KG1 (cell line): ENCODE measurements around the gene BNC2.
"Not testable (repeated sequence)": the region's sequence is repeated elsewhere in the genome, so short reads cannot be mapped to it uniquely, and the experiment has no call there.

Source experiments
- DNase-seq: peaks from one replicate; lab custom pipeline; 2025; lab: John Stamatoyannopoulos, UW

Gene BNC2

GRCh38 chr9:16450043-16450442, 420.4 kb downstream of the BNC2 start:
- no peak for DNase-seq

DNA sequence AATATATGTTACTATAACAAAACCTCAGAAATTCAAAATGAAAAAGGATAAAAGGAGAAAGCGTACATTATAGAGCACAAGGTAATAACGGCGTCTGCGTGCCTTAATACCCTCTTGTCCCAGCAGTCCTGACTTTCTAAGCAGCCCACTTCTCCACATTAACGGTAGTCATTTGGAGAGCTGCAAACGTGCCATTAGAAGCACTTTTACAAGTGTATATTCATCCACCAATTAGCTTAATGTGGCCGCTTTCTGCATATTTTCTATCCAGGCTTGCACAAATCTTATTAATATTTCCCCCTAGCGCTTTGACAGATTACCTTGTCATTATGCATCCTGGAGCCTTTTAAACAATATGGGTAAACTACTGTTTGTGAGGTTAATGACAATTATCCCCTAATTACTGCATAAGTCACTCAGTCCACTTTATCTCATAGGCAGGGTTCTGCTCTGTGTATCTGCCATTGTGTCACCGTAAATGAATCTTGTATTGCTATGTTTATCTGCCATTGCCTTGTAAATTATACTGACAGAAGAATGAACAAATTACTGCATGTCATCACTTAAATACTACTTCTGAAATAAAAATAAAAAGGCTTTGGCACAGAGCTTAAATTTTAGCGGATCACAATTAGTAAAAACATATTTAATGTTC, 421.3 kb downstream of the BNC2 start:
- DNase-seq: no peak

- DNase-seq: no peak
Measured at GRCh38 chr9:16447946-16448345, 422.5 kb downstream of the BNC2 start.

DNA sequence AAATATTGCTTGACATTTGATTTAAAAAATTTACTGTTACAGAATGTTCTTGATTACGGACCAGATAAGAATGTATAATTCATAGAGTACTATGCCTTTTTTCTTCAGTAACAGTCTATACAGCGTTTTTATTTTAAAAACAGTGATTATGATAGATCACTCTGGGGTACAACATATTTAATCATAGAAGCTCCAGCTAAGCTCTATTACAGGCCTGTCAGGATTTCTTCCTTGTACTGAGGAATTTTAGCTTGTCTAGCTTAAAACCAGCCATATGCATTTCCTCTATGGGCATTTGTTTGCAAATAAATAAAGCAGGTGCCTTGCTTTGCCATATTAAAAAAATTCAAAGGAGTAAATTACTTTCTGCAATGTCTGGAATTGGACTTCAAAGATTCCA, 423.8 kb downstream of the BNC2 start:
- no peak for DNase-seq

- DNase-seq: no peak
Measured at GRCh38 chr9:16445141-16445920, 425.1 kb downstream of the BNC2 start.

GRCh38 chr9:16442622-16443021, 427.8 kb downstream of the BNC2 start:
- DNase-seq: no peak

DNA sequence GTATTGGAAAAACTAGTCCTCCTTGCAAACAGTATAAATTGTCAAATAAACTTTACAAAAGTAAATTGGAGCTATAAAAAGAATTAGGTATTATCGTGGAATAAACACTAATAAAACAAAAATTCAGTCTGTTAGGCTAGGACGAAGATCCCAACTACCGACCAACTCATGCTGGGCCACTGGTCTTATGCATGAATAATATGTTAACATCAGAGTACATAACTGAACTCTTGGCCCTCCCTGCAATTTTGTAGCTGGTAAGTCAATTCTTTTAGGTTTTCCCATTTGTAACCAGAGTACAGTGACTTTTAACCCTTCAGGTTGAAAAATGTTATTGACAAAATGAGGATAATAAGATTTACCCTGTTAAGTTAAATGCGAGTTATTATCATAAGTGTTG, 428.7 kb downstream of the BNC2 start:
- no peak for DNase-seq

DNA sequence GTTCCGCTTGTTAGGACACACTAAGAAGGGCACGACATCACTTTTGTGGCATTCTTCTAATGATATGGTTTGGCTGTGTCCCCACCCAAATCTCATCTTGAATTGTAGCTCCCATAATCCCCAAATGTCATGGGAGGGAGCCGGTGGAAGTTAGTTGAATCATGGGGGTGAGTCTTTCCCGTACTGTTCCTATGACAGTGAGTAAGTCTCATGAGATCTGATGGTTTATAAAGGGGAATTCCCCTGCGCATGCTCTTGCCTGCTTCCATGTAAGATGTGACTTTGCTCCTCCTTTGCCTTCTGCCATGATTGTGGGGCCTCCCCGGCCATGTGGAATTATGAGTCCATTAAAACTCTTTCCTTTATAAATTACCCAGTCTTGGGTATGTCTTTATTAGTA, 431.6 kb downstream of the BNC2 start:
- not testable (repeated sequence) for DNase-seq

GRCh38 chr9:16436545-16436944, 433.9 kb downstream of the BNC2 start:
- DNase-seq: no peak

DNA sequence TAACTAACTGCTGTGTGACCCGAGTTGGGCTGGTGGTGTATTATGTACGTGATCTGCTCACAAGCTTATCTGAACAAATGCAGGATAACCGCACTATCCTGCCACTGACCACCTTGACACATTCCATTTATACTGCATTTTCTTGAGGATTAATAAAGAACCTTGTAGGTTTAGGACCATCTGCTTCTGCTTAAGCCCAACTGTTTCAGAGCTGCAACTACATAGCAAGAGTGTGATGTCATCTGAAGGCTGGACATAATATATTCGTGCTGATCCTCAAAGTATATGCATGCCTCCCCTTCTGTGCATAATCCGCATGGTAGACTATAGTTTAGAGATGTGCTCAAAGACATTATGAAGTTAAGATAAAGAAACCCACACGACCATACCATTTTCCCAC, 435.9 kb downstream of the BNC2 start:
- DNase-seq: no peak

DNA sequence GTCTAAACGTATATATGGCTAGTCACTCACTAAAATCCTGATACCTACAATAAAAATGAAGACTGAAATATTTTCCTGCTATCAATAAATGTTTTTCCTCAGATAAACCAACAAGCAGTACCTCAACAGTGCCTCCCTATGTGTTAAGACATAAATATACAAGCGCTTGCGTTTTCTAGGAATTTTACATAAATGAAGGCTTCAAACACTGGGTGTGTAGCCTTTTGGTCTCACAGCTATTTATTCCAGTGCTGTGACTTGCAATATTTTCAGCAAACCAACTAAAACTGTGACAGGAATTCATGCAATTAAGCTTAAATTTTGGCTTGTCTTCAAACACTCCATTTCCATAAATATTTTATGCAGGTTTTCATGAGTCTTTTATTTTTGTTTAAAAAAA, 437.0 kb downstream of the BNC2 start:
- DNase-seq: no peak

GRCh38 chr9:16431666-16432392, 438.6 kb downstream of the BNC2 start:
- DNase-seq: no peak

- DNase-seq: no peak
Measured at GRCh38 chr9:16429671-16430070, 440.8 kb downstream of the BNC2 start.

DNA sequence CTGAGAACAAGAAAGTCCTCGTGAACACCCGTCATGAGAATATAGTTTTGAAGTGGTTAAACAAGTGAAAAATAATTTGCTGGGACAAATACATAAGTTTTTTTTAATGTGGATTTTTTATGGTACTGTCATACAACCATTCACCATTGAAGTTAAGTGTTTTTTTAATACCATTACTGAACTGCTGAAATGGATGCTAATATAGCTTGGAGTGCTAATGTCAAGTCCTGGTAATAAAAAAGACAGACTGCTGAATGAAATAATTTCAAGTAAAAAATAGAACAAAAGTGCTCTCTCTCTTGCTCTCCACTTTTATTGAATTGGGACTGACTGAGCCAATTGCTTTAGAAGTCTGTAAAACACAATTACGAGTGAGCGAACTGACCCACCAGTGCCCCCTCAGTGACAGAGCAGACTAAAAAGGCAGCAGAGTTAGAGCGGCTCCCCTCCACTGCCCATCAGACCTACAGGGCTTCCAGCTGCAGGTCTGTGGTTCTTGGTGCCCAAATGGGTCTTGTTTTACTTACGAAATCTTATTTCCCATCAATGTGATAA, 442.5 kb downstream of the BNC2 start:
- no peak for DNase-seq

DNA sequence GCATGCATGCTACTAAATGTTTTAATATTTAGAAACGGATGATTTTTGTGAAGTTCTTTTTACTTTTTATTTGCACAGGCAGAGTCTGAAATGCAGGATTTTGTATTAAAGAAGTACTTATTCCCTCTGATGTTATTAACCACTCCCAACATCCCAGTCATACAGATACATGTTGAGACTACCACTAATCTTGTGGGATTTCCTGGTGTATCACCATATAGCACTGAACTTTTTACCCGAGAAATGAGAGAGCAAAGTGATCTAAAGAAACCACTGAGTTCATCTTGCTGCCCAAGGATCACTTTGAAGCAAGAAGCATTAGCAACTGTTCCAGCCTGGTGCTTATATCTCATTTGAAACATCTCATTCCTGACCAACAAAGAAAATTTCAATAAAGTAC, 443.8 kb downstream of the BNC2 start:
- no peak for DNase-seq

DNA sequence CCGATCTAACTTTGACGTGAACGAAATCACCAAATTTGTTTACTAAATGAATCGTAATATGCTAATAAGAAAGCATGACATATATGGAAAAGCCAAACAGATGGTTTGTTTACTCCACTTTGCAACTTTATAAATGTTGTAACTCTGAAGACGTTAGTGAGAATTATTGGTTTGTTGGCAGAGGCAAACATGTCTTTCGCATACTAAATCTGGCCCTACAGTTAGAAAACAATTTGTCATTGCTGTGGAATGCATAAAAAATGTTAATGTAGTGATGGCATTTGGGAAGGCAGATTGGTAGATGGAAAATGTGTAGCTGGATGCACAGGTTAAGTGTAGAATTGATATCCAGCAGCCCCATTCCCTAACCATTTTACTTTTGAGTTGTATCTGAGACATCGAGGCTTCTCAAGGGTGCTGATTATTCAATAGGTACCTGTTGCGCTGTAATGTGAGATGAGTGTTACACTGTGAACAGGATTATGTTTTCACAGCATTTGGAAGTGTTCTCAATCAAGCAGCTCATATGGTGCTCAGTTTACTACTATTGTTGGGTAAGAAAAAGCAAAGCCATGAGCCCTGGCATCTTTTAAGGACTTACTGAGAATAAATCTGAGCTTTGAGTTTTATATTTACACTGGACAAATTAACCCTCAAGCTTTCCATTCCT, 444.8 kb downstream of the BNC2 start:
- DNase-seq: no peak

- no peak for DNase-seq
Measured at GRCh38 chr9:16422114-16422513, 448.4 kb downstream of the BNC2 start.

- DNase-seq: no peak
Measured at GRCh38 chr9:16421532-16421931, 448.9 kb downstream of the BNC2 start.

DNA sequence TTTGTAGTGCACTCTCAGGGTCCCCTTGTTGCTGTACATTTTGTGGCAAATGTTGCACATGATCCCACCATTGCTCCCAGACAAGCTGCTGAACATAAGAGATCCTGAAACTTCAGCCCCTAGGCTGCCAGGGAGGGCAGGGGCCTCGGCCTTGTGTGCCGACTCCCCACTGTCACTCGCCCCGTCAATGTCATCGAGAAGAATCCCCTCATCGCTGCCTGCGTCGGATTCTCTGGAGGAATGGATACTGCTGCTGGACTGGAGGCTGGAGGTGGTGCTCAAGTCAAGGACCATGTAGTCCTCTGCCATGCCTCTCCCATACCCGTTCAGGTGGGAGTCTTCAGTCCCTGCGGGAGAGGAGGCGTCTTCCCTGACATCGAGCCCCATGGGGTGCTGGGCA, 451.3 kb downstream of the BNC2 start:
- DNase-seq: no peak

- no peak for DNase-seq
Measured at GRCh38 chr9:16418721-16419120, 451.7 kb downstream of the BNC2 start.

GRCh38 chr9:16417749-16418148, 452.7 kb downstream of the BNC2 start:
- no peak for DNase-seq

DNA sequence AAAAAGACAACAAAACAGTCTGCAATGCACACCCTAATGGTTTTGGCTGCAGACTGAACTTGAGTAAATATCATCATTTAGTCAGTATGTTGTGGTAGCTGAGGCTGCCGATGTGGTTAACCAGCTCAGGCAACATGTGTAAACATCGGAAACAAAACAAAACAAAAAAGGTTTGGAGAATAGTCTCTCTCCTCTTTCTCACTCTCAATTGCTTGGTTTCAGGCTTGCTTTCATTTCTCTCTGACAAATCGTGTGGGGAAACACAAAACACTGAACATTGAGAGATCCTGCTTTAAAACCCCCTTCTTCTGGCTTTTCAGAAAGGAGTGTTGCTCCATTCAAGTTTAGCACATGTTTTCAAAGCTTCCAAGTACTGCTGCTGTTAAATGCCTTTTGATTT, 453.3 kb downstream of the BNC2 start:
- no peak for DNase-seq
